Kidney glomerular epithelial cell (primary cell): Measurements from ENCODE around the gene UGT2B11.
A peak's percentile ranks its signal among the peaks of the same experiment; 100 is the strongest.
"Not testable (repeated sequence)": the region's sequence is repeated elsewhere in the genome, so short reads cannot be mapped to it uniquely, and the experiment has no call there.

Experiments used
- DNase-seq: peaks from one replicate; lab custom pipeline; 2025; lab: John Stamatoyannopoulos, UW

Gene UGT2B11

DNA sequence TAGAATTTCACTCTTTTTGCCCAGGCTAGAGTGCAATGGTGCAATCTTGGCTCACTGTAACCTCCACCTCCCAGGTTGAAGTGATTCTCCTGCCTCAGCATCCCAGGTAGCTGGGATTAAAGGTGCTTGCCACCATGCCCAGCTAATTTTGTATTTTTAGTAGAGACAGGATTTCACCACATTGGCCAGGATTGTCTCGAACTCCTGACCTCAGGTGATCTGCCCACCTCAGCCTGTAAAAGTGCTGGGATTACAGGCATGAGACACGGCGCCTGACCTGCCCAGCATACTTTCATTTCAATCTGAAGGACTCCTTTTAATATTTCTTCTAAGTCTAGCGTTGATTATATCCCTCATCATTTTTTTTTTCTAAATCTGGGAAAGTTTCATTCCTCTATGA lies 45.4 kb downstream of the UGT2B11 start:
- not testable (repeated sequence) for DNase-seq

DNA sequence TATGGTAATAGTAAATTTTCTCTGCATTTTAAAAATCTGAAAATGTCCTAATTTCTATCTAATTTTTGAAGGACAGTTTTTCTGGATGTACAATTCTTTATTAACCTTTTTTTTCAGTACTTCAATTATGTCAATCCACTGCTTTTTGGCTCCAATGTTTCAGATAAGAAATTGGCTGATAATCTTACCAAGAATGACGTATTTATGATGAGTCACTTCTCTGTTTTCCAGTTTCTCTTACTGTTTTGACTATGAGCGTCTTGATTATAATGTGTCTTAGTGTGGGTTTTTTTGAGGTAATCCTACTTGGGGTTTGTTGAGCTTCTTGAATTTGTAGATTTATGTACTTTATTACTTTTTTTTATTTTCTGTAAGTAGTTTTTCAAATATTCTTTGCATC lies 47.2 kb downstream of the UGT2B11 start:
- no peak for DNase-seq

DNA sequence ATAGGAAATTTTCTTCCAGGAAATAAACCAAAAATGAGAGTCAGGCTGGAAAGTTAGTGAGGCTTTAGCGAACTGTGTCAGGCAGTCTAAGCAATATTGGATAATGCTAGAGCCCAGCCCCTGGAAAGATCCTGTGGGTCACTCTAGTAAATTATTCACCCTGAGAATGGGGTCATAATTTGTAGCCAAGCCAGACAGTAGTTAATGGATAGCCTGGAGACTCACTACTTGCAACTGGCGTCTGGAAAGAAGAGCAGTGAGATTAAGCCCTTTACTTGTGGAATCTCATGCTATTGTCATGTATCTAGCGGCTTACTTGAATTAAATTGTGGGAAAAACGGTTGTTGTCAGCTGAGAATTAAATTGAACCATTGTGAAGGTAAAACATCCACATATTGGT lies 48.2 kb downstream of the UGT2B11 start:
- DNase-seq = peak; percentile 63

DNA sequence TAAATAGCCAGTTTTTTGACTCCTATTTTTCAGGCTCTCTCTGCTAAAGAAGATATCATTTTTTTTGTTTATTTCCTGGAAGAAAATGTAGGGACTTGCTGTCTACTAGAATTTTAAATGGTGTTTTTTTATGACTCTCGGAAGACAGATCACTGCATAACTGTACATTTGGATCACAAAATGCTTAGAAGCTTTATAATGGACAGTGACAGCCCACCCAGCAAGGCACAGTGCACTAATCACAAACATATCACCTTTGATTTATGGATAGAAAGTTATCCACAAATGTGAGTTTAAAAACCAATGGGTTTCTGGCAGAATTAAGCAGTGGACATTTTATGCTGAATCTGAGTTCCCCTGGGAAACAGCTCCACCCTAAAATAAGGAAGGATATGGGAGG lies 48.8 kb downstream of the UGT2B11 start:
- not testable (repeated sequence) for DNase-seq

DNA sequence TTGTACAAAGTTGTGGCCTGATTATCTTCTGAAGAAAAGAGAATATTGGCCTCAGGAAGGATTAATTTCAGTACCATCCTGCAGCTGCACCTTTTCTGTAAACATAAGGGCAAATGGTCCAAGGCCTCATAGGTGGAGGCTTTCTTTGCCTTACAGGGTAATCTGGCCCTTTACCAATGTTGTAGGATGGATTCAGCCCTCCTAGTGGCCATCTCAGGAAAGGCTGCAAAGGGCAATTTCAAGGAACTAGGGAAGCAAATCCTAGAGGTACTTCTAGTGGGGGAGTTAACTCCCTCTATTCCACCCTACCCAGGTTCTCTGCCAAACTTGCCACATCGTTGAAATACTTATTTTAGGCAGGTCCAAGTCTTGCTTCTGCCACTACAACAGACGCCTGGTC lies 57.6 kb downstream of the UGT2B11 start:
- no peak for DNase-seq

DNA sequence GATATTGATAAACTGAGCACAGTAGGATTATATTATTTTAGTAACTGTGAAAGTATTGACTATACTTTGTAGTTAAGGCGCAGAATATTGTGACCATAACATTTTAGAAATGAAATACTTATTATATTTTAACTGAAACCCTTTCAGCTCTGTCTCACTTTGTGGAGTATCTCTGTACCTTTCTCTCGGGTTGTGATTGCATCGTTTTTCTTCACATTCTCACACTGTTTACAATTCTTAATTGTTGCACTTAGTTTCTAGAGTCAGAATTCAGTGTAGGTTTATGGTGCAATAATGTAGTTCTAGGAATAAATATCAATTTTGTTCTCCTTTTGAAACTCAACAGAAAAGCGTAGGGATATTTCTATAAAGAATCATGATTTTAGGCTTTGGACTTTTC lies 60.5 kb downstream of the UGT2B11 start:
- DNase-seq = no peak
